GM12873 (cell line): ENCODE data around the gene ATF3.

Source experiments
- CTCF ChIP-seq: IDR thresholded peaks from 2 replicates; pipeline ENCODE4 v1.5.1; 2012; ENCODE audit warnings: low read depth, mild to moderate bottlenecking, moderate library complexity, low read length, control low read depth; ENCODE audit not compliant: insufficient read depth; ENCODE audit errors: missing control alignments

The ATF3 gene

DNA sequence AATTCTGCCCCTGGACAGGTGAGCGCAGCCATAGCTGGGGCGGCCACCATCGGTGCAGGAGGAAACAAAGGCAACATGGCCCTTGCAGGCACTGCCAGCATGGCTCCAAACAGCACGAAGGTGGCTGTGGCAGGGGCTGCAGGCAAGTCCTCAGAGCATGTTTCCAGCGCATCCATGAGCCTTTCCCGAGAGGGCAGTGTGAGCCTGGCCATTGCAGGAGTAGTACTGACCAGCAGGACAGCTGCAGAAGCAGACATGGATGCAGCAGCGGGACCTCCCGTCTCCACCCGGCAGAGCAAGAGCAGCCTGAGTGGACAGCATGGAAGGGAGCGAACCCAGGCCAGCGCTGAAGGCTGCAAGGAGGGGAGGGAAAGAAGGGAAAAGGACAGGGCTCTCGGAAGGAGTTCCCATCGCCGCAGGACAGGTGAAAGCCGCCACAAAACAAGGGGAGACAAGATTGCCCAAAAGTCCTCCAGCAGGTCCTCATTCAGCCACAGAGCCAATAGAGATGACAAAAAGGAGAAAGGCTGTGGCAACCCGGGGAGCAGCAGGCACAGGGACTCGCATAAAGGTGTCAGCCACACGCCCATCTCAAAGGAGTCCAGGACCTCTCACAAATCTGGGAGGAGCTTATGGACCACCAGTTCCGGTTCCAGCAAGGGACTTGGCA lies 17.4 kb downstream of the ATF3 start:
- TF ChIP-seq CTCF = no peak

DNA sequence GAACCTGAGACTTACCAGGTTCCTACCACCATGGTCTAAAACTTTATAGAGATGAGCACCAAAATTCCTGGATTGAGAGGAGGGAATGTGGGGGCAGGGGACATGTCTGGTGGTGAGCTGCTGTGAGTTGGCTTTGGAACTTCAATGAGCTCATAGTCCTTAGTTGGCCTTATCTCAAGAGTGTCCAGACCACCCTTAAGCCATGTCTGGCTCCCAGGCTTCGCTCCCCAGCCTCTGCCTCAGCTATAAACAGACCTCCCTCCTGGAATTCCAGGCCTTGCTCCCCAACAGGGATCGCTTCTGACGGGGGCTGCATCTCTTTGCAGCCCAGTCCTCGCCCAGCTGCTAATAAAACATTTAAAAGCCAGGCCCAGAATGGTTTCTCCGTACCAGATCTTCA lies 19.5 kb downstream of the ATF3 start:
- TF ChIP-seq CTCF = no peak

GRCh38 chr1:212628813-212629415 lies 20.4 kb downstream of the ATF3 start:
- no peak for TF ChIP-seq CTCF

- no peak for TF ChIP-seq CTCF
Measured at GRCh38 chr1:212629450-212630157, 21.0 kb downstream of the ATF3 start.

GRCh38 chr1:212630158-212630900 lies 21.8 kb downstream of the ATF3 start:
- peak; percentile 98 for TF ChIP-seq CTCF

- TF ChIP-seq CTCF = no peak
Measured at GRCh38 chr1:212633161-212633560, 24.6 kb downstream of the ATF3 start.

DNA sequence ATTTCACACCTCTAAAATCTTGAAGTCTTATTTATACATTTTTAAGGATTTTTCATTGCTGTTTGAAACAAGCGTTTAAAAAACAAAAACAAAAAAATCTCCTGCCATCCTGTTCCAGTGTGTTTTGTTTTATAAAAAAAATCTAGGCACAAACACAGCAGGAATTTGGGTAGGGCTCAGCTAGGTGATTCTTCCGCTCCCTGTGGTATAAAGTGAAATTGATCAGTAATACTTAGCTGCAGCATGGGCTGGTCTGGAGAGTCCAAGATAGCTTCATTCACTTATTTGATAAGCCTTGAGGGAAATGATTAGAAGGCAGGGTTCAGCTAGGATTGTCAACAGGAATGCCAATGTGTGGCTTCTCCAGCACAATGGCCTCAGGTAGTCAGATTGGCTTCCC lies 25.7 kb downstream of the ATF3 start:
- TF ChIP-seq CTCF = no peak
